HEK293 (cell line): ENCODE results near the gene ATRNL1.

Experiments
- CTCF ChIA-PET: fragments of 350-600 bp; formaldehyde crosslinking; extraction: SDS; loops from one replicate; lab custom pipeline; 2021; ENCODE audit warnings: antibody characterized with exemption; lab: Yijun Ruan, JAX
- POLR2A ChIA-PET: fragments of 300-600 bp; formaldehyde crosslinking; extraction: SDS; loops from one replicate; lab custom pipeline; 2020; ENCODE audit warnings: antibody characterized with exemption, inconsistent platforms; lab: Yijun Ruan, JAX
- H3K27ac ChIP-seq: fragments of 200-500 bp; sonication (Bioruptor generic); 2 replicates; pipeline ENCODE4 v1.5.1; 2014; ENCODE audit warnings: low read depth, low read length, control low read depth, inconsistent platforms; ENCODE audit errors: extremely low read depth
- H3K36me3 ChIP-seq, 2 experiments: fragments of 200-500 bp in 1 of 2; sonication (Bioruptor generic) in 1 of 2; 1 replicate in 1 of 2; 2 replicates in 1 of 2; pipeline ENCODE4 v1.5.1; 2014 to 2017; ENCODE audit warnings: inconsistent platforms in 2 of 2, low read length in 2 of 2; ENCODE audit not compliant: control insufficient read depth in 2 of 2, insufficient read depth in 1 of 2
- H3K4me1 ChIP-seq: fragments of 200-500 bp; sonication (Bioruptor generic); 2 replicates; pipeline ENCODE4 v1.5.1; 2014; ENCODE audit warnings: mild to moderate bottlenecking, low read length, inconsistent platforms; ENCODE audit not compliant: control insufficient read depth, insufficient read depth
- H3K4me3 ChIP-seq: 2 replicates; pipeline ENCODE4 v1.5.1; 2011; ENCODE audit warnings: low read depth, mild to moderate bottlenecking, control low read depth, low read length, moderate library complexity
- H3K9me3 ChIP-seq: fragments of 200-500 bp; sonication (Bioruptor generic); 2 replicates; pipeline ENCODE4 v1.5.1; 2014; ENCODE audit warnings: low read depth, low read length, inconsistent platforms; ENCODE audit not compliant: control insufficient read depth, insufficient read depth
- FEZF1 ChIP-seq: fragments of 450-650 bp; formaldehyde crosslinking; IDR thresholded peaks from 2 replicates; pipeline ENCODE4 v1.5.1; 2016; ENCODE audit warnings: missing biosample characterization, missing genetic modification characterization
- HOXC10 ChIP-seq: sonication (generic); formaldehyde crosslinking; IDR thresholded peaks from 2 replicates; pipeline ENCODE4 v1.8.1; 2023; ENCODE audit warnings: mild to moderate bottlenecking, missing genetic modification reagents
- KLF10 ChIP-seq: fragments of 450-650 bp; IDR thresholded peaks from 2 replicates; pipeline ENCODE4 v1.5.1; 2018; ENCODE audit warnings: missing biosample characterization, mild to moderate bottlenecking, missing genetic modification characterization
- MEIS1 ChIP-seq: sonication (generic); formaldehyde crosslinking; IDR thresholded peaks from 2 replicates; pipeline ENCODE4 v1.8.1; 2022; ENCODE audit warnings: missing genetic modification reagents, mild to moderate bottlenecking, borderline replicate concordance
- MYNN ChIP-seq: fragments of 450-650 bp; formaldehyde crosslinking; IDR thresholded peaks from 2 replicates; pipeline ENCODE4 v1.5.1; 2016; ENCODE audit warnings: missing biosample characterization, missing genetic modification characterization, borderline replicate concordance
- OSR2 ChIP-seq: fragments of 450-650 bp; formaldehyde crosslinking; IDR thresholded peaks from 2 replicates; pipeline ENCODE4 v1.5.1; 2016; ENCODE audit warnings: missing biosample characterization, missing genetic modification characterization
- PRDM1 ChIP-seq: fragments of 450-650 bp; formaldehyde crosslinking; IDR thresholded peaks from 2 replicates; pipeline ENCODE4; 2016; ENCODE audit warnings: missing biosample characterization, missing genetic modification characterization
- RBAK ChIP-seq: fragments of 450-650 bp; formaldehyde crosslinking; IDR thresholded peaks from 2 replicates; pipeline ENCODE4 v1.5.1; 2016; ENCODE audit warnings: missing biosample characterization, missing genetic modification characterization
- SETDB1 ChIP-seq: IDR thresholded peaks from one replicate; pipeline ENCODE4 v1.6.1; 2017; ENCODE audit warnings: mild to moderate bottlenecking, low read length, moderate library complexity, mixed read lengths; ENCODE audit not compliant: insufficient read length
- ZNF138 ChIP-seq: fragments of 450-650 bp; formaldehyde crosslinking; IDR thresholded peaks from 2 replicates; pipeline ENCODE4 v1.5.1; 2016; ENCODE audit warnings: missing biosample characterization, missing genetic modification characterization, borderline replicate concordance
- ZNF146 ChIP-seq: fragments of 450-650 bp; formaldehyde crosslinking; IDR thresholded peaks from 2 replicates; pipeline ENCODE4 v1.5.1; 2016; ENCODE audit warnings: missing biosample characterization, missing genetic modification characterization
- ZNF394 ChIP-seq: fragments of 450-650 bp; formaldehyde crosslinking; IDR thresholded peaks from 2 replicates; pipeline ENCODE4 v1.5.1; 2016; ENCODE audit warnings: missing biosample characterization, missing genetic modification characterization, mild to moderate bottlenecking, moderate library complexity, borderline replicate concordance
- ZNF398 ChIP-seq: fragments of 450-650 bp; formaldehyde crosslinking; IDR thresholded peaks from 2 replicates; pipeline ENCODE4 v1.5.1; 2017; ENCODE audit warnings: missing biosample characterization, missing genetic modification characterization
- ZNF404 ChIP-seq: fragments of 450-650 bp; formaldehyde crosslinking; IDR thresholded peaks from 2 replicates; pipeline ENCODE4 v1.5.1; 2017; ENCODE audit warnings: missing biosample characterization, missing genetic modification characterization
- ZNF433 ChIP-seq: fragments of 450-650 bp; formaldehyde crosslinking; IDR thresholded peaks from 2 replicates; pipeline ENCODE4 v1.5.1; 2016; ENCODE audit warnings: missing biosample characterization, missing genetic modification characterization, low read depth
- ZNF473 ChIP-seq: fragments of 450-650 bp; formaldehyde crosslinking; IDR thresholded peaks from 2 replicates; pipeline ENCODE4 v1.5.1; 2017; ENCODE audit warnings: missing biosample characterization, missing genetic modification characterization
- ZNF514 ChIP-seq: fragments of 450-650 bp; formaldehyde crosslinking; IDR thresholded peaks from 2 replicates; pipeline ENCODE4 v1.5.1; 2016; ENCODE audit warnings: missing biosample characterization, missing genetic modification characterization
- ZNF548 ChIP-seq: fragments of 450-650 bp; formaldehyde crosslinking; IDR thresholded peaks from 2 replicates; pipeline ENCODE4 v1.5.1; 2016; ENCODE audit warnings: missing biosample characterization, missing genetic modification characterization
- ZNF549 ChIP-seq: fragments of 450-650 bp; IDR thresholded peaks from 2 replicates; pipeline ENCODE4 v1.5.1; 2018; ENCODE audit warnings: missing biosample characterization, missing genetic modification characterization, mild to moderate bottlenecking, inconsistent platforms, moderate library complexity
- ZNF626 ChIP-seq: fragments of 450-650 bp; sonication (Bioruptor Pico); formaldehyde crosslinking; IDR thresholded peaks from 2 replicates; pipeline ENCODE4 v1.5.1; 2018; ENCODE audit warnings: missing biosample characterization, missing genetic modification characterization, inconsistent platforms
- ZNF660 ChIP-seq: fragments of 450-650 bp; IDR thresholded peaks from 2 replicates; pipeline ENCODE4 v1.5.1; 2018; ENCODE audit warnings: missing biosample characterization, mild to moderate bottlenecking, missing genetic modification characterization
- ZNF670 ChIP-seq: fragments of 450-650 bp; formaldehyde crosslinking; IDR thresholded peaks from 2 replicates; pipeline ENCODE4 v1.5.1; 2016; ENCODE audit warnings: missing biosample characterization, missing genetic modification characterization, low read depth
- ZNF791 ChIP-seq: fragments of 450-650 bp; formaldehyde crosslinking; IDR thresholded peaks from 2 replicates; pipeline ENCODE4 v1.5.1; 2016; ENCODE audit warnings: missing biosample characterization, missing genetic modification characterization
- TF ChIP-seq, protein P1 (sequence below): fragments of 450-650 bp; formaldehyde crosslinking; IDR thresholded peaks from 2 replicates; pipeline ENCODE4 v1.5.1; 2016; ENCODE audit warnings: missing biosample characterization, missing genetic modification characterization

The ATRNL1 gene

DNA sequence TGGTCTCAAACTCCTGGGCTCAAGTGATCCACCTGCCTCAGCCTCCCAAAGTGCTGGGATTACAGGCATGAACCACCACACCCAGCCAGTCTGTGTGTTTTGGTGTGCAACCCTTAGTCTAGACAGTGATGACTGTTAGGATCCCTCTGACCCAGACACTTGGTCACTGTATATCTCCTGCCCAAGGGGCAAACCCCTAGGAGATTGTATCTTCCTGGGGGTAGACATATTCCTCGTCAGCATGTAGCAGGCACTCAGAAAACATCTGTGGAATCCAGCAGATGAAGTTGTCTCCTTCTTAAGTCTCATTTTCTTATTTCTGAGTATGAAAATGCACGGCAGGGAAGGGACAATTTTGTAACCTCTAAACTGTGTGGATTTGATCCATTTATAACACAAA, 887.3 kb downstream of the ATRNL1 start (continued):
- TF ChIP-seq, protein P1, sequence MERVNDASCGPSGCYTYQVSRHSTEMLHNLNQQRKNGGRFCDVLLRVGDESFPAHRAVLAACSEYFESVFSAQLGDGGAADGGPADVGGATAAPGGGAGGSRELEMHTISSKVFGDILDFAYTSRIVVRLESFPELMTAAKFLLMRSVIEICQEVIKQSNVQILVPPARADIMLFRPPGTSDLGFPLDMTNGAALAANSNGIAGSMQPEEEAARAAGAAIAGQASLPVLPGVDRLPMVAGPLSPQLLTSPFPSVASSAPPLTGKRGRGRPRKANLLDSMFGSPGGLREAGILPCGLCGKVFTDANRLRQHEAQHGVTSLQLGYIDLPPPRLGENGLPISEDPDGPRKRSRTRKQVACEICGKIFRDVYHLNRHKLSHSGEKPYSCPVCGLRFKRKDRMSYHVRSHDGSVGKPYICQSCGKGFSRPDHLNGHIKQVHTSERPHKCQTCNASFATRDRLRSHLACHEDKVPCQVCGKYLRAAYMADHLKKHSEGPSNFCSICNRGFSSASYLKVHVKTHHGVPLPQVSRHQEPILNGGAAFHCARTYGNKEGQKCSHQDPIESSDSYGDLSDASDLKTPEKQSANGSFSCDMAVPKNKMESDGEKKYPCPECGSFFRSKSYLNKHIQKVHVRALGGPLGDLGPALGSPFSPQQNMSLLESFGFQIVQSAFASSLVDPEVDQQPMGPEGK (tag by site-specific recombination): no peak
- TF ChIP-seq ZNF138 (tag by site-specific recombination): no peak
- no peak for TF ChIP-seq FEZF1 (tag by site-specific recombination)
- no peak for TF ChIP-seq ZNF146
- TF ChIP-seq, all 188 proteins: peak for 0

GRCh38 chr10:115981081-115981480, 887.9 kb downstream of the ATRNL1 start:
- H3K9me3 ChIP-seq: no peaks in the 10 kb centered on the region
- no peak overlapping the region for H3K4me3 ChIP-seq
- ChIA-PET CTCF (no interaction called here), POLR2A (no interaction called here)
- no peak for TF ChIP-seq PRDM1 (tag by site-specific recombination)
- no peak for TF ChIP-seq ZNF394 (tag by site-specific recombination)
- no peak for TF ChIP-seq HOXC10 (CRISPR knock-in tag)
- no peak for TF ChIP-seq ZNF549
- TF ChIP-seq ZNF473: no peak
- no peak for TF ChIP-seq ZNF791 (tag by site-specific recombination)
- no peak for TF ChIP-seq ZNF433 (tag by site-specific recombination)
- no peak for TF ChIP-seq MYNN (tag by site-specific recombination)
- no peak for TF ChIP-seq ZNF548 (tag by site-specific recombination)
- TF ChIP-seq ZNF626: no peak
- no peak for TF ChIP-seq ZNF670
- no peaks in the 10 kb centered on the region for H3K36me3 ChIP-seq
- no peaks in the 10 kb centered on the region for H3K4me1 ChIP-seq
- no peak overlapping the region for H3K27ac ChIP-seq

DNA sequence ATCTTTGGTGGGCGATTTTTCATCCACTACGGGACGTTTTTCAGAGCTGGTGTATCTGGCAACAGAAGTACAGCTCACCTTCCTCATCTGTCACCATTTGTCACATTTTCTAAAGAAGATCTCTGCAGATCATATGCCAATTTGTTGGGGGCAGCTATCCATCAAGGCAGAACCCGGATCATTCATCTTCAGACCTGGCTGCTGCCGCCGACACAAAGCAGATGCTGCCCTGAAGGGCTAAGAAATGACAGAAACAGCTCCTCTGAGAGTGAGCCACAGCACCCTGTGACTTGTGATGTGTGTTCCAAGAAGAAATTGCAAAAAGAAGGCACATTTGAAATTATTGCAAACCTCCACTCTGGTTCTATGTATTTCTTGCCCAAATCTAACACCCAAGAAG, 888.9 kb downstream of the ATRNL1 start:
- no peaks in the 10 kb centered on the region for H3K4me1 ChIP-seq
- no peak overlapping the region for H3K27ac ChIP-seq
- ChIA-PET CTCF (interaction anchor here (0.8 kb wide), 1 partner anchor 26 kb away, joined by 3 read pairs; no protein-coding TSS in a partner anchor), POLR2A (no interaction called here)
- no peaks in the 10 kb centered on the region for H3K36me3 ChIP-seq
- no peak overlapping the region for H3K4me3 ChIP-seq
- TF ChIP-seq MEIS1 (CRISPR knock-in tag): no peak
- TF ChIP-seq ZNF404: no peak
- no peak for TF ChIP-seq ZNF514 (tag by site-specific recombination)
- no peak for TF ChIP-seq ZNF660 (tag by site-specific recombination)
- no peak for TF ChIP-seq OSR2
- no peak for TF ChIP-seq RBAK (tag by site-specific recombination)
- no peaks in the 10 kb centered on the region for H3K9me3 ChIP-seq

DNA sequence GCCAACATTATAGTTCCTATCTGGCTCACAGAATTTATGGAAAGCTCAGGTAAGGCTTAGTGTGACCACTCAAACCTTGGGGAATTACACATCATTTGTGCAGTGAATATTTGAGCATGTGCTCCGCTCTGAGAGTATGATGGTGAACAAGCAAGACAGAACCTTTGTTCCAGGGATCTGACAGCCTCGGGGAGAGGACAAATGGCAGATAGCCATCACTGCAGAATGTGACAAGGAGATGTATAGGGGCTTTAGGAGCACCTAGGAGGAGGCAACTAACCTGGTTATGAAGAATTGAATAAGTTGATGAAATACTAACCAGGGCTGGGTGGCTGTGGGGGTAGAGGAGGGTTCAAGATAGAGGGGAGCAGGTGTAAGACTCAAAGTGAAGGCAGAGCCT, 889.4 kb downstream of the ATRNL1 start:
- CTCF ChIA-PET: interaction anchor here (0.8 kb wide), 1 partner anchor 26 kb away, joined by 3 read pairs; no protein-coding TSS in a partner anchor
- no peak for TF ChIP-seq KLF10 (tag by site-specific recombination)
- no peak for TF ChIP-seq ZNF398 (tag by site-specific recombination)
- TF ChIP-seq SETDB1: no peak
- POLR2A ChIA-PET: no interaction called here
- Histone ChIP-seq H3K36me3 (no peaks in the 10 kb centered on the region), H3K27ac (no peak overlapping the region), H3K4me3 (no peak overlapping the region), H3K9me3 (no peaks in the 10 kb centered on the region), H3K4me1 (no peaks in the 10 kb centered on the region)
